Tibial nerve (tissue), 3 donors: ENCODE data around the gene CEP112.

Experiments
- POLR2A ChIP-seq, 2 donors: fragments of 450-650 bp; IDR thresholded peaks; one replicate each; pipeline ENCODE4 v1.6.1; 2017; ENCODE audit warnings: antibody characterized with exemption in 2 of 2, mild to moderate bottlenecking in 2 of 2, moderate library complexity in 2 of 2
- TF ChIP-seq, protein P1 (sequence below), 5 experiments: fragments of 200-600 bp in 3 of 5; fragments of 450-650 bp in 2 of 5; sonication (generic) in 3 of 5; IDR thresholded peaks; one replicate each; pipeline ENCODE4 v1.5.1; 2016 to 2019; ENCODE audit warnings: antibody characterized with exemption in 5 of 5, mild to moderate bottlenecking in 3 of 5, moderate library complexity in 2 of 5

DNA sequence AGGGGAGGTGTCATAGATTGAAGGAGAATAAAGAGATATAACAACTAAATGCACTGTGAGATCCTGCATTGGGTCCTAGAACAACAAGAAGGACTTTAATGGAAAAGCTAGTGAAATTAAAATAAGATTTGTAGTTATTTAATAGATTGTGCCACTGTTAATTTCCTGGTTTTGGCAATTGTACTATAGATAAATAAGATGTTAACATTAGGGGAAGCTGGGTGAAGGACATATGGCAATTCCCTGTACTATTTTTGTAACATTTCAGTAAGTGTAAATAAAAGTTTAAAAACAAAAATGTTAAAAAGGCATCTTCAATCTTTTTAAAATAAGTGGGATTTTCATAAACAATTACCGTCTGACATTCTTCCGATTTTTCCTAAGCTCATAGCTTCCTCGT, 372.1 kb downstream of the CEP112 start:
- TF ChIP-seq POLR2A (IDR thresholded peaks at IDR 0.05) = no peak
- TF ChIP-seq, protein P1, sequence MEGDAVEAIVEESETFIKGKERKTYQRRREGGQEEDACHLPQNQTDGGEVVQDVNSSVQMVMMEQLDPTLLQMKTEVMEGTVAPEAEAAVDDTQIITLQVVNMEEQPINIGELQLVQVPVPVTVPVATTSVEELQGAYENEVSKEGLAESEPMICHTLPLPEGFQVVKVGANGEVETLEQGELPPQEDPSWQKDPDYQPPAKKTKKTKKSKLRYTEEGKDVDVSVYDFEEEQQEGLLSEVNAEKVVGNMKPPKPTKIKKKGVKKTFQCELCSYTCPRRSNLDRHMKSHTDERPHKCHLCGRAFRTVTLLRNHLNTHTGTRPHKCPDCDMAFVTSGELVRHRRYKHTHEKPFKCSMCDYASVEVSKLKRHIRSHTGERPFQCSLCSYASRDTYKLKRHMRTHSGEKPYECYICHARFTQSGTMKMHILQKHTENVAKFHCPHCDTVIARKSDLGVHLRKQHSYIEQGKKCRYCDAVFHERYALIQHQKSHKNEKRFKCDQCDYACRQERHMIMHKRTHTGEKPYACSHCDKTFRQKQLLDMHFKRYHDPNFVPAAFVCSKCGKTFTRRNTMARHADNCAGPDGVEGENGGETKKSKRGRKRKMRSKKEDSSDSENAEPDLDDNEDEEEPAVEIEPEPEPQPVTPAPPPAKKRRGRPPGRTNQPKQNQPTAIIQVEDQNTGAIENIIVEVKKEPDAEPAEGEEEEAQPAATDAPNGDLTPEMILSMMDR (IDR thresholded peaks at IDR 0.05) = no peak
